GM12865 (cell line): ENCODE results near the gene SUGCT.

Experiments
- DNase-seq: peaks from one replicate; pipeline ENCODE4 v3.0.0; 2010; ENCODE audit warnings: low read depth
- H3K4me3 ChIP-seq: 2 replicates; pipeline ENCODE4 v1.5.1; 2011; ENCODE audit warnings: mild to moderate bottlenecking, low read depth, low read length, control low read depth
- CTCF ChIP-seq: IDR thresholded peaks from 2 replicates; pipeline ENCODE4 v1.5.1; 2011; ENCODE audit warnings: low read length, control low read depth, low read depth, inconsistent platforms; ENCODE audit not compliant: insufficient read depth; ENCODE audit errors: missing control alignments

SUGCT gene

GRCh38 chr7:40811666-40812065 lies 676.9 kb downstream of the SUGCT start:
- DNase-seq = no peak
- H3K4me3 ChIP-seq = no peak overlapping the region
- no peak for TF ChIP-seq CTCF

GRCh38 chr7:40815022-40815421 lies 680.2 kb downstream of the SUGCT start:
- no peak for TF ChIP-seq CTCF
- no peak overlapping the region for H3K4me3 ChIP-seq
- DNase-seq = no peak

- no peak for TF ChIP-seq CTCF
- H3K4me3 ChIP-seq = no peak overlapping the region
- DNase-seq = no peak
Observed at GRCh38 chr7:40815512-40815911, 680.7 kb downstream of the SUGCT start.

GRCh38 chr7:40822861-40823260 lies 688.1 kb downstream of the SUGCT start:
- TF ChIP-seq CTCF = no peak
- H3K4me3 ChIP-seq = no peak overlapping the region
- DNase-seq = no peak

- no peak overlapping the region for H3K4me3 ChIP-seq
- no peak for TF ChIP-seq CTCF
- DNase-seq = no peak
Observed at GRCh38 chr7:40824461-40824860, 689.7 kb downstream of the SUGCT start.

GRCh38 chr7:40826411-40827221 lies 691.8 kb downstream of the SUGCT start:
- no peak for DNase-seq
- H3K4me3 ChIP-seq = no peak overlapping the region
- TF ChIP-seq CTCF = no peak
